HEK293 (cell line): Measurements from ENCODE around the gene DCUN1D4.

ENCODE experiments used
- CTCF ChIA-PET: fragments of 350-600 bp; formaldehyde crosslinking; extraction: SDS; loops from one replicate; lab custom pipeline; 2021; ENCODE audit warnings: antibody characterized with exemption; lab: Yijun Ruan, JAX
- POLR2A ChIA-PET: fragments of 300-600 bp; formaldehyde crosslinking; extraction: SDS; loops from one replicate; lab custom pipeline; 2020; ENCODE audit warnings: antibody characterized with exemption, inconsistent platforms; lab: Yijun Ruan, JAX
- H3K27ac ChIP-seq: fragments of 200-500 bp; sonication (Bioruptor generic); 2 replicates; pipeline ENCODE4 v1.5.1; 2014; ENCODE audit warnings: low read depth, low read length, control low read depth, inconsistent platforms; ENCODE audit errors: extremely low read depth
- H3K36me3 ChIP-seq, 2 experiments: fragments of 200-500 bp in 1 of 2; sonication (Bioruptor generic) in 1 of 2; 1 replicate in 1 of 2; 2 replicates in 1 of 2; pipeline ENCODE4 v1.5.1; 2014 to 2017; ENCODE audit warnings: inconsistent platforms in 2 of 2, low read length in 2 of 2; ENCODE audit not compliant: control insufficient read depth in 2 of 2, insufficient read depth in 1 of 2
- H3K4me1 ChIP-seq: fragments of 200-500 bp; sonication (Bioruptor generic); 2 replicates; pipeline ENCODE4 v1.5.1; 2014; ENCODE audit warnings: mild to moderate bottlenecking, low read length, inconsistent platforms; ENCODE audit not compliant: control insufficient read depth, insufficient read depth
- H3K4me3 ChIP-seq: 2 replicates; pipeline ENCODE4 v1.5.1; 2011; ENCODE audit warnings: low read depth, mild to moderate bottlenecking, control low read depth, low read length, moderate library complexity
- H3K9me3 ChIP-seq: fragments of 200-500 bp; sonication (Bioruptor generic); 2 replicates; pipeline ENCODE4 v1.5.1; 2014; ENCODE audit warnings: low read depth, low read length, inconsistent platforms; ENCODE audit not compliant: control insufficient read depth, insufficient read depth
- EGR2 ChIP-seq: fragments of 450-650 bp; formaldehyde crosslinking; IDR thresholded peaks from 2 replicates; pipeline ENCODE4 v1.5.1; 2016; ENCODE audit warnings: low read depth, missing biosample characterization, missing genetic modification characterization
- GLIS1 ChIP-seq: fragments of 450-650 bp; formaldehyde crosslinking; IDR thresholded peaks from 2 replicates; pipeline ENCODE4 v1.5.1; 2016; ENCODE audit warnings: missing biosample characterization, missing genetic modification characterization
- KLF17 ChIP-seq: fragments of 450-650 bp; formaldehyde crosslinking; IDR thresholded peaks from 2 replicates; pipeline ENCODE4 v1.5.1; 2016; ENCODE audit warnings: missing biosample characterization, missing genetic modification characterization
- SALL2 ChIP-seq: fragments of 450-650 bp; formaldehyde crosslinking; IDR thresholded peaks from 2 replicates; pipeline ENCODE4 v1.5.0; 2017; ENCODE audit warnings: missing biosample characterization, mild to moderate bottlenecking, missing genetic modification characterization, borderline replicate concordance
- SP3 ChIP-seq: fragments of 450-650 bp; formaldehyde crosslinking; IDR thresholded peaks from 2 replicates; pipeline ENCODE4 v1.5.1; 2016; ENCODE audit warnings: missing biosample characterization, missing genetic modification characterization
- ZBTB17 ChIP-seq: fragments of 450-650 bp; formaldehyde crosslinking; IDR thresholded peaks from 2 replicates; pipeline ENCODE4 v1.5.1; 2016; ENCODE audit warnings: missing biosample characterization, missing genetic modification characterization
- ZBTB49 ChIP-seq: fragments of 450-650 bp; formaldehyde crosslinking; IDR thresholded peaks from 2 replicates; pipeline ENCODE4 v1.5.1; 2016; ENCODE audit warnings: missing biosample characterization, missing genetic modification characterization, low read depth
- ZBTB8A ChIP-seq: fragments of 450-650 bp; formaldehyde crosslinking; IDR thresholded peaks from 2 replicates; pipeline ENCODE4 v1.5.1; 2016; ENCODE audit warnings: missing biosample characterization, missing genetic modification characterization
- ZNF138 ChIP-seq: fragments of 450-650 bp; formaldehyde crosslinking; IDR thresholded peaks from 2 replicates; pipeline ENCODE4 v1.5.1; 2016; ENCODE audit warnings: missing biosample characterization, missing genetic modification characterization, borderline replicate concordance
- ZNF140 ChIP-seq: fragments of 450-650 bp; formaldehyde crosslinking; IDR thresholded peaks from 2 replicates; pipeline ENCODE4 v1.5.1; 2016; ENCODE audit warnings: missing biosample characterization, missing genetic modification characterization
- ZNF157 ChIP-seq: fragments of 450-650 bp; formaldehyde crosslinking; IDR thresholded peaks from 2 replicates; pipeline ENCODE4 v1.5.1; 2016; ENCODE audit warnings: missing biosample characterization, missing genetic modification characterization
- ZNF2 ChIP-seq: fragments of 450-650 bp; formaldehyde crosslinking; IDR thresholded peaks from 2 replicates; pipeline ENCODE4 v1.5.1; 2016; ENCODE audit warnings: missing biosample characterization, missing genetic modification characterization
- ZNF221 ChIP-seq: fragments of 450-650 bp; formaldehyde crosslinking; IDR thresholded peaks from 2 replicates; pipeline ENCODE4 v1.5.1; 2017; ENCODE audit warnings: missing biosample characterization, missing genetic modification characterization, borderline replicate concordance
- ZNF239 ChIP-seq: fragments of 450-650 bp; formaldehyde crosslinking; IDR thresholded peaks from 2 replicates; pipeline ENCODE4 v1.5.1; 2016; ENCODE audit warnings: missing biosample characterization, missing genetic modification characterization
- ZNF24 ChIP-seq: fragments of 450-650 bp; formaldehyde crosslinking; IDR thresholded peaks from 2 replicates; pipeline ENCODE4 v1.5.1; 2016; ENCODE audit warnings: missing biosample characterization, missing genetic modification characterization
- ZNF274 ChIP-seq, 2 experiments: fragments of 200-500 bp in 1 of 2; fragments of 450-650 bp in 1 of 2; sonication (Bioruptor generic) in 1 of 2; formaldehyde crosslinking in 1 of 2; IDR thresholded peaks; 2 replicates each; pipeline versions ENCODE4 v1.5.1 to v1.6.1; 2014 to 2016; ENCODE audit warnings: borderline replicate concordance in 1 of 2, inconsistent platforms in 1 of 2, low read length in 1 of 2, missing biosample characterization in 1 of 2, missing genetic modification characterization in 1 of 2
- ZNF335 ChIP-seq: fragments of 450-650 bp; formaldehyde crosslinking; conservative IDR thresholded peaks from 2 replicates; pipeline ENCODE4 v1.5.1; 2016; ENCODE audit warnings: missing biosample characterization, missing genetic modification characterization
- ZNF488 ChIP-seq: fragments of 450-650 bp; formaldehyde crosslinking; IDR thresholded peaks from 2 replicates; pipeline ENCODE4 v1.5.1; 2016; ENCODE audit warnings: missing biosample characterization, missing genetic modification characterization
- ZNF501 ChIP-seq: fragments of 450-650 bp; formaldehyde crosslinking; IDR thresholded peaks from 2 replicates; pipeline ENCODE4 v1.5.1; 2016; ENCODE audit warnings: missing biosample characterization, missing genetic modification characterization
- ZNF561 ChIP-seq: fragments of 450-650 bp; IDR thresholded peaks from 2 replicates; pipeline ENCODE4 v1.5.1; 2018; ENCODE audit warnings: missing biosample characterization, missing genetic modification characterization, borderline replicate concordance
- ZNF629 ChIP-seq: fragments of 450-650 bp; formaldehyde crosslinking; IDR thresholded peaks from 2 replicates; pipeline ENCODE4 v1.5.1; 2017; ENCODE audit warnings: missing biosample characterization, missing genetic modification characterization
- ZNF76 ChIP-seq: fragments of 450-650 bp; formaldehyde crosslinking; IDR thresholded peaks from 2 replicates; pipeline ENCODE4; 2016; ENCODE audit warnings: low read depth, missing biosample characterization, missing genetic modification characterization, borderline replicate concordance
- ZNF768 ChIP-seq: fragments of 450-650 bp; formaldehyde crosslinking; IDR thresholded peaks from 2 replicates; pipeline ENCODE4 v1.5.1; 2018; ENCODE audit warnings: missing biosample characterization, mild to moderate bottlenecking, missing genetic modification characterization
- ZNF776 ChIP-seq: fragments of 450-650 bp; formaldehyde crosslinking; IDR thresholded peaks from 2 replicates; pipeline ENCODE4 v1.5.0; 2017; ENCODE audit warnings: missing biosample characterization, missing genetic modification characterization, borderline replicate concordance
- TF ChIP-seq, protein P1 (sequence below): fragments of 450-650 bp; formaldehyde crosslinking; IDR thresholded peaks from 2 replicates; pipeline ENCODE4 v1.5.1; 2016; ENCODE audit warnings: missing biosample characterization, missing genetic modification characterization

The DCUN1D4 gene

GRCh38 chr4:51909236-51909703 lies 66.3 kb downstream of the DCUN1D4 start:
- no peak overlapping the region for H3K4me3 ChIP-seq
- TF ChIP-seq ZNF157 (tag by site-specific recombination) (peak; percentile 71), ZNF221 (no peak)
- H3K27ac ChIP-seq: no peak overlapping the region
- H3K9me3 ChIP-seq: no peaks in the 10 kb centered on the region
- ChIA-PET CTCF (interaction anchor here (0.6 to 1.2 kb wide), 2 partner anchors 11 to 13 kb away, joined by 3 to 5 read pairs; no protein-coding TSS in a partner anchor), POLR2A (no interaction called here)
- H3K36me3 ChIP-seq: peaks cover 2 to 85% of the 10 kb centered on the region in 2 experiments; a peak in 1 of 3 replicates
- H3K4me1 ChIP-seq: no peaks in the 10 kb centered on the region

- H3K27ac ChIP-seq: no peak overlapping the region
- ChIA-PET POLR2A (no interaction called here), CTCF (no interaction called here)
- H3K4me1 ChIP-seq: no peaks in the 10 kb centered on the region
- H3K36me3 ChIP-seq: peaks cover 3 to 26% of the 10 kb centered on the region in 2 experiments; a peak in 1 of 3 replicates
- no peaks in the 10 kb centered on the region for H3K9me3 ChIP-seq
- no peak for TF ChIP-seq SP3
- no peak for TF ChIP-seq ZNF76
- TF ChIP-seq EGR2: no peak
- no peak for TF ChIP-seq ZBTB17 (tag by site-specific recombination)
- TF ChIP-seq ZNF274 (IDR thresholded peaks at IDR 0.05; ENCODE audit: low read length): no peak
- no peak for TF ChIP-seq ZNF274 (tag by site-specific recombination; IDR thresholded peaks at IDR 0.05; ENCODE audit: borderline replicate concordance)
- TF ChIP-seq ZNF140 (tag by site-specific recombination): no peak
- TF ChIP-seq ZNF488 (tag by site-specific recombination): no peak
- TF ChIP-seq ZBTB8A: no peak
- TF ChIP-seq ZNF629 (tag by site-specific recombination): no peak
- no peak for TF ChIP-seq ZNF2 (tag by site-specific recombination)
- no peak for TF ChIP-seq ZBTB49 (tag by site-specific recombination)
- TF ChIP-seq ZNF335 (tag by site-specific recombination): no peak
- TF ChIP-seq, protein P1, sequence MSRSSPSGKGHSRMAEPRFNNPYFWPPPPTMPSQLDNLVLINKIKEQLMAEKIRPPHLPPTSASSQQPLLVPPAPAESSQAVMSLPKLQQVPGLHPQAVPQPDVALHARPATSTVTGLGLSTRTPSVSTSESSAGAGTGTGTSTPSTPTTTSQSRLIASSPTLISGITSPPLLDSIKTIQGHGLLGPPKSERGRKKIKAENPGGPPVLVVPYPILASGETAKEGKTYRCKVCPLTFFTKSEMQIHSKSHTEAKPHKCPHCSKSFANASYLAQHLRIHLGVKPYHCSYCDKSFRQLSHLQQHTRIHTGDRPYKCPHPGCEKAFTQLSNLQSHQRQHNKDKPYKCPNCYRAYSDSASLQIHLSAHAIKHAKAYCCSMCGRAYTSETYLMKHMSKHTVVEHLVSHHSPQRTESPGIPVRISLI (tag by site-specific recombination): no peak
- TF ChIP-seq ZNF239: no peak
- no peak for TF ChIP-seq ZNF501 (tag by site-specific recombination)
- no peak for TF ChIP-seq SALL2 (tag by site-specific recombination)
- TF ChIP-seq ZNF776 (tag by site-specific recombination): no peak
- H3K4me3 ChIP-seq: no peak overlapping the region
Measured at GRCh38 chr4:51918251-51918650, 75.3 kb downstream of the DCUN1D4 start.

- H3K36me3 ChIP-seq: no peaks in the 10 kb centered on the region
- H3K9me3 ChIP-seq: no peaks in the 10 kb centered on the region
- H3K4me1 ChIP-seq: no peaks in the 10 kb centered on the region
- H3K27ac ChIP-seq: no peak overlapping the region
- ChIA-PET POLR2A (no interaction called here), CTCF (no interaction called here)
- H3K4me3 ChIP-seq: no peak overlapping the region
- TF ChIP-seq ZNF138 (tag by site-specific recombination) (no peak), ZNF76 (no peak), ZNF768 (no peak), KLF17 (tag by site-specific recombination) (no peak), ZNF24 (no peak), GLIS1 (tag by site-specific recombination) (no peak), ZNF561 (no peak)
Measured at GRCh38 chr4:51923343-51923742, 80.4 kb downstream of the DCUN1D4 start.
